RWPE1 (cell line): ENCODE measurements around the gene IL20RB.

ENCODE experiments used
- CTCF ChIA-PET: fragments of 350-600 bp; sonication (Branson Sonifier 250); formaldehyde crosslinking; extraction: SDS; loops from one replicate; lab custom pipeline; 2021; lab: Yijun Ruan, JAX
- POLR2A ChIA-PET: fragments of 400-600 bp; formaldehyde crosslinking; extraction: SDS; loops from one replicate; lab custom pipeline; 2020; ENCODE audit warnings: antibody characterized with exemption; ENCODE audit not compliant: low non-redundant PET; lab: Yijun Ruan, JAX
- DNase-seq: peaks from one replicate; pipeline ENCODE4 v3.0.0; 2012; ENCODE audit warnings: low spot score
- H3K27ac ChIP-seq: fragments of 450-650 bp; 2 replicates; pipeline ENCODE4 v1.5.1; 2017
- CTCF ChIP-seq: fragments of 450-650 bp; conservative IDR thresholded peaks from 2 replicates; pipeline ENCODE4 v1.5.1; 2017; ENCODE audit warnings: low read depth, mild to moderate bottlenecking

IL20RB gene

GRCh38 chr3:136973352-136973751 is 15.6 kb downstream of the IL20RB start:
- H3K27ac ChIP-seq, result no peak overlapping the region
- POLR2A ChIA-PET, result no interaction called here
- no peak for DNase-seq
- TF ChIP-seq CTCF, result no peak
- CTCF ChIA-PET, result no interaction called here

GRCh38 chr3:136974670-136975069 is 16.9 kb downstream of the IL20RB start:
- POLR2A ChIA-PET, result no interaction called here
- no peak overlapping the region for H3K27ac ChIP-seq
- CTCF ChIA-PET, result no interaction called here
- no peak for TF ChIP-seq CTCF
- DNase-seq, result no peak

- no peak for TF ChIP-seq CTCF
- ChIA-PET POLR2A (interaction anchor here (0.6 kb wide), 1 partner anchor 21 kb away, joined by 3 read pairs; the partner anchor contains the start of gene IL20RB), CTCF (no interaction called here)
- peak overlapping the region; percentile 67 for H3K27ac ChIP-seq
- no peak for DNase-seq
Observed at GRCh38 chr3:136979204-136979603, 21.4 kb downstream of the IL20RB start.

GRCh38 chr3:136979684-136980083 is 21.9 kb downstream of the IL20RB start:
- no peak for DNase-seq
- ChIA-PET POLR2A (interaction anchor here (0.6 kb wide), 1 partner anchor 22 kb away, joined by 3 read pairs; the partner anchor contains the start of gene IL20RB), CTCF (no interaction called here)
- TF ChIP-seq CTCF, result no peak
- H3K27ac ChIP-seq, result peak overlapping the region; percentile 67

GRCh38 chr3:136982033-136982432 is 24.2 kb downstream of the IL20RB start:
- ChIA-PET CTCF (interaction anchor here (0.5 kb wide), 1 partner anchor 732 kb away, joined by 4 read pairs; no protein-coding TSS in a partner anchor), POLR2A (no interaction called here)
- no peak for TF ChIP-seq CTCF
- no peak for DNase-seq
- peak overlapping the region; percentile 99 for H3K27ac ChIP-seq

GRCh38 chr3:136982520-136983138 is 24.8 kb downstream of the IL20RB start:
- no peak for DNase-seq
- POLR2A ChIA-PET, result no interaction called here
- CTCF ChIA-PET, result interaction anchor here (0.5 kb wide), 1 partner anchor 733 kb away, joined by 4 read pairs; no protein-coding TSS in a partner anchor
- no peak for TF ChIP-seq CTCF
- peak overlapping the region; percentile 99 for H3K27ac ChIP-seq
